ENCODE measurements around the gene TSPAN18.

Gene TSPAN18, protein sequence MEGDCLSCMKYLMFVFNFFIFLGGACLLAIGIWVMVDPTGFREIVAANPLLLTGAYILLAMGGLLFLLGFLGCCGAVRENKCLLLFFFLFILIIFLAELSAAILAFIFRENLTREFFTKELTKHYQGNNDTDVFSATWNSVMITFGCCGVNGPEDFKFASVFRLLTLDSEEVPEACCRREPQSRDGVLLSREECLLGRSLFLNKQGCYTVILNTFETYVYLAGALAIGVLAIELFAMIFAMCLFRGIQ

GRCh38 chr11:44726283-44727113 is at the start of gene TSPAN18:
Gene TSPAN18 (plus strand): TSS chr11:44726962. CDS start chr11:44906417, 179,455 bp downstream.
- Histone ChIP-seq H3K9me2 (replicated peaks; ENCODE audit: insufficient read depth, low read length) (no peaks in the 10 kb centered on the region), H2AFZ (ENCODE audit: low read length) (peak within 1 kb of the TSS; percentile 81), H3K27ac (ENCODE audit: low read length) (no peak within 1 kb of the TSS), H3K27me3 (replicated peaks; ENCODE audit: insufficient read depth, low read length) (peaks cover 35% of the 10 kb centered on the region), H3K4me2 (ENCODE audit: low read depth, low read length) (peak within 1 kb of the TSS; percentile 98), H3K79me2 (ENCODE audit: low read length) (no peaks in the 10 kb centered on the region), H3K9ac (ENCODE audit: low read length) (no peak within 1 kb of the TSS), H3K36me3 (replicated peaks; ENCODE audit: insufficient read depth, low read length) (no peaks in the 10 kb centered on the region), H3K9me3 (replicated peaks; ENCODE audit: insufficient read depth, low read length) (no peaks in the 10 kb centered on the region), H3F3A (ENCODE audit: insufficient read depth, low read length) (no peaks in the 10 kb centered on the region), H3K4me3 (ENCODE audit: low read length) (peak within 1 kb of the TSS; percentile 68), H4K20me1 (ENCODE audit: insufficient read depth, low read length) (no peaks in the 10 kb centered on the region), H3K4me1 (ENCODE audit: low read length) (no peaks in the 10 kb centered on the region)
- peak; percentile 64 for DNase-seq
- TF ChIP-seq, protein P1, sequence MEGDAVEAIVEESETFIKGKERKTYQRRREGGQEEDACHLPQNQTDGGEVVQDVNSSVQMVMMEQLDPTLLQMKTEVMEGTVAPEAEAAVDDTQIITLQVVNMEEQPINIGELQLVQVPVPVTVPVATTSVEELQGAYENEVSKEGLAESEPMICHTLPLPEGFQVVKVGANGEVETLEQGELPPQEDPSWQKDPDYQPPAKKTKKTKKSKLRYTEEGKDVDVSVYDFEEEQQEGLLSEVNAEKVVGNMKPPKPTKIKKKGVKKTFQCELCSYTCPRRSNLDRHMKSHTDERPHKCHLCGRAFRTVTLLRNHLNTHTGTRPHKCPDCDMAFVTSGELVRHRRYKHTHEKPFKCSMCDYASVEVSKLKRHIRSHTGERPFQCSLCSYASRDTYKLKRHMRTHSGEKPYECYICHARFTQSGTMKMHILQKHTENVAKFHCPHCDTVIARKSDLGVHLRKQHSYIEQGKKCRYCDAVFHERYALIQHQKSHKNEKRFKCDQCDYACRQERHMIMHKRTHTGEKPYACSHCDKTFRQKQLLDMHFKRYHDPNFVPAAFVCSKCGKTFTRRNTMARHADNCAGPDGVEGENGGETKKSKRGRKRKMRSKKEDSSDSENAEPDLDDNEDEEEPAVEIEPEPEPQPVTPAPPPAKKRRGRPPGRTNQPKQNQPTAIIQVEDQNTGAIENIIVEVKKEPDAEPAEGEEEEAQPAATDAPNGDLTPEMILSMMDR (IDR thresholded peaks at IDR 0.05; ENCODE audit: low read length), result no peak
- no peak for TF ChIP-seq EZH2 (optimal IDR thresholded peaks at IDR 0.05; ENCODE audit: low read depth, low read length)

DNA sequence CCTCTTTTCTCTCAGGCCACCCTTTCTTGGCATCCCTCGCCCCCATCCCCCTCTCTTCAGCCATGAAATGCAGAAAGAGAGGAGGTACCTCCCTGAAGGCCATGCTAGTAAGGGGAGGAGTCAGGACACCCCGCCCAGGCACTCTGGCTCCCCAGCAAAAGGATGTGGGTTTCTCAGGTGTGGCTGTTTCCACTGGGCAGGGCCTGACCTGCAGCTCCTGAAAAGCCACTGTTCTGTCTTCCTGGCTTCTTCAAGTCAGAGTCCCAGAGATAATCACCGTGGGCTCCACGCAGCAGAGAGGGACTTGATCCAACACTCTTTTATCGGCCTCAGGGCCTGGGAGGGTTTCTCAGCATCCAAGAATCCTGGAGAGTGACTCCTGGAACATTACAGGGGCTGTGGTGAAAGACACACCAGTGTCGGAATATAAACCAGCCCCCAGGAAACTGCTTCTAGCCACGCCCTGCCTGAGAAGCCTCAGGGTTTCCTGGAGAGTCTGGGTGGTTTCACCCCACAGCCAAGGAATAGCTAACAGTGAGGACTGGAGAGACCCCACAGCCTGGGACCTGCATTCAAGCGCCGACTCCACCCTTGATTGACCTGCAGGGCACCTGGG is 45.7 kb upstream of the TSPAN18 start:
- Histone ChIP-seq H3K79me2 (ENCODE audit: low read length) (no peaks in the 10 kb centered on the region), H3K4me3 (ENCODE audit: low read length) (no peak overlapping the region), H3K9ac (ENCODE audit: low read length) (no peak overlapping the region), H3K27ac (ENCODE audit: low read length) (no peak overlapping the region), H3K9me2 (replicated peaks; ENCODE audit: insufficient read depth, low read length) (no peaks in the 10 kb centered on the region), H3K36me3 (replicated peaks; ENCODE audit: insufficient read depth, low read length) (no peaks in the 10 kb centered on the region), H3K4me2 (ENCODE audit: low read depth, low read length) (peak overlapping the region; percentile 24; the same call in 1 of the 2 replicates), H3K9me3 (replicated peaks; ENCODE audit: insufficient read depth, low read length) (no peaks in the 10 kb centered on the region), H3K4me1 (ENCODE audit: low read length) (peaks cover 11% of the 10 kb centered on the region), H3K27me3 (replicated peaks; ENCODE audit: insufficient read depth, low read length) (no peaks in the 10 kb centered on the region), H4K20me1 (ENCODE audit: insufficient read depth, low read length) (no peaks in the 10 kb centered on the region), H2AFZ (ENCODE audit: low read length) (no peak overlapping the region), H3F3A (ENCODE audit: insufficient read depth, low read length) (no peaks in the 10 kb centered on the region)
- DNase-seq, result peak; percentile 67
- TF ChIP-seq EZH2 (optimal IDR thresholded peaks at IDR 0.05; ENCODE audit: low read depth, low read length) (no peak), EZH2phosphoT487 (IDR thresholded peaks at IDR 0.05; ENCODE audit: low read length) (no peak)
- TF ChIP-seq, protein P1 (IDR thresholded peaks at IDR 0.05; ENCODE audit: low read length), result no peak

DNA sequence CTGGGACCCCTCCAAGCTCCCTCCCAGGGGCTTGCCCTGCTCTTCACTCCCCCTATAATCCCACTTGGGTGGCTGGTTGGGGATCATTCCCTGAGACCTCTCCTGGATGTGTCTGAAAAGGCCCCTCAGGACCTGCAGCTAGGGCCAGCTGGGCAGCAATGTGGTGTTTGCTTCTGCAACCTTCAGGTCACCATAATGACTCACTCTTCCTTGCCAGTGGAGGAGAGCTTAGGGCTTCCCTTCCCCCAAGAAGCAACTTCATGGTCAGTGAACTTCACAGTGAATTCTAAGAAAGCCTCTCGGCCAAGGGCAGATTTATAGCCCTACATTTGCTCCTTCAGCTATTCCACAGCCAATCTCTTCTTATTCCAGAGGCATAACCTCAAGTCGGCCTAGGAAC is 45.1 kb upstream of the TSPAN18 start:
- Histone ChIP-seq H2AFZ (ENCODE audit: low read length) (no peak overlapping the region), H3K4me3 (ENCODE audit: low read length) (no peak overlapping the region), H3K27ac (ENCODE audit: low read length) (no peak overlapping the region), H3K79me2 (ENCODE audit: low read length) (no peaks in the 10 kb centered on the region), H4K20me1 (ENCODE audit: insufficient read depth, low read length) (no peaks in the 10 kb centered on the region), H3K4me1 (ENCODE audit: low read length) (peaks cover 11% of the 10 kb centered on the region), H3F3A (ENCODE audit: insufficient read depth, low read length) (no peaks in the 10 kb centered on the region), H3K4me2 (ENCODE audit: low read depth, low read length) (no peak overlapping the region), H3K9me2 (replicated peaks; ENCODE audit: insufficient read depth, low read length) (no peaks in the 10 kb centered on the region), H3K9ac (ENCODE audit: low read length) (no peak overlapping the region), H3K27me3 (replicated peaks; ENCODE audit: insufficient read depth, low read length) (no peaks in the 10 kb centered on the region), H3K36me3 (replicated peaks; ENCODE audit: insufficient read depth, low read length) (no peaks in the 10 kb centered on the region), H3K9me3 (replicated peaks; ENCODE audit: insufficient read depth, low read length) (no peaks in the 10 kb centered on the region)
- TF ChIP-seq EZH2 (optimal IDR thresholded peaks at IDR 0.05; ENCODE audit: low read depth, low read length) (no peak), EZH2phosphoT487 (IDR thresholded peaks at IDR 0.05; ENCODE audit: low read length) (no peak)
- TF ChIP-seq, protein P1 (IDR thresholded peaks at IDR 0.05; ENCODE audit: low read length), result no peak
- DNase-seq, result no peak
